IMR-90 (cell line): ENCODE measurements around the gene XPR1. TPM values are rescaled to one million over a fixed set of nuclear protein-coding genes. Genes with fewer than 3 reads are reported as not detected.

ENCODE experiments used
- ATAC-seq: fragments of 200-7000 bp; cut with Tn5 transposase; 2 replicates; pipeline ENCODE4 v1.9.1; 2020; ENCODE audit warnings: low read depth, mild to moderate bottlenecking, moderate library complexity
- BruUV-seq: library from RNA; stranded (reverse); fragments of 400-500 nt; replicated peaks from 2 replicates; lab custom pipeline; 2021; lab: Mats Ljungman, UMichigan
- CTCF ChIA-PET: fragments of 300-600 bp; formaldehyde crosslinking; extraction: SDS; loops from one replicate; lab custom pipeline; 2021; ENCODE audit warnings: antibody characterized with exemption; lab: Yijun Ruan, JAX
- POLR2A ChIA-PET: fragments of 300-600 bp; sonication (Branson Sonifier 250); formaldehyde crosslinking; loops from one replicate; lab custom pipeline; 2022; ENCODE audit warnings: antibody characterized with exemption; ENCODE audit not compliant: unreplicated experiment; lab: Charles Lee
- DNase-seq: peaks from one replicate; pipeline ENCODE4 v3.0.0; 2013
- H2AFZ ChIP-seq: replicated peaks from 2 replicates; pipeline ENCODE3; 2013; ENCODE audit warnings: low read length, mild to moderate bottlenecking; ENCODE audit not compliant: poor library complexity
- H2AK5ac ChIP-seq: 2 replicates; pipeline ENCODE4 v1.6.1; 2013; ENCODE audit warnings: low read depth, low read length, inconsistent platforms
- H2AK9ac ChIP-seq: replicated peaks from 2 replicates; pipeline ENCODE3; 2013; ENCODE audit warnings: mild to moderate bottlenecking, low read depth, low read length, moderate library complexity; ENCODE audit not compliant: poor library complexity
- H2BK120ac ChIP-seq: 2 replicates; pipeline ENCODE4 v1.6.1; 2013; ENCODE audit warnings: low read depth, low read length, inconsistent platforms
- H2BK15ac ChIP-seq: 3 replicates; pipeline ENCODE4 v1.6.1; 2013; ENCODE audit warnings: low read depth, low read length, inconsistent platforms
- H2BK20ac ChIP-seq: 2 replicates; pipeline ENCODE4 v1.6.1; 2013; ENCODE audit warnings: low read depth, mild to moderate bottlenecking, inconsistent platforms, low read length, moderate library complexity
- H2BK5ac ChIP-seq: 2 replicates; pipeline ENCODE4 v1.6.1; 2013; ENCODE audit warnings: mild to moderate bottlenecking, low read depth, low read length, inconsistent platforms; ENCODE audit not compliant: poor library complexity, severe bottlenecking
- H3K14ac ChIP-seq: replicated peaks from 2 replicates; pipeline ENCODE4 v1.6.1; 2013; ENCODE audit warnings: low read depth, low read length, inconsistent platforms
- H3K18ac ChIP-seq: 2 replicates; pipeline ENCODE4 v1.6.1; 2013; ENCODE audit warnings: low read depth, low read length, control low read depth
- H3K23ac ChIP-seq: 2 replicates; pipeline ENCODE4 v1.6.1; 2013; ENCODE audit warnings: low read depth, low read length, inconsistent platforms
- H3K27ac ChIP-seq: 2 replicates; pipeline ENCODE4 v1.5.1; 2013; ENCODE audit warnings: mild to moderate bottlenecking, control low read depth, low read length; ENCODE audit not compliant: insufficient read depth
- H3K27me3 ChIP-seq: 2 replicates; pipeline ENCODE4 v1.6.1; 2013; ENCODE audit warnings: low read length; ENCODE audit not compliant: control insufficient read depth, insufficient read depth
- H3K36me3 ChIP-seq: 2 replicates; pipeline ENCODE4 v1.6.1; 2013; ENCODE audit warnings: low read length, mixed read lengths; ENCODE audit not compliant: control insufficient read depth, insufficient read depth
- H3K4ac ChIP-seq: 2 replicates; pipeline ENCODE4 v1.6.1; 2013; ENCODE audit warnings: low read depth, low read length, inconsistent platforms
- H3K4me1 ChIP-seq: 2 replicates; pipeline ENCODE4 v1.6.1; 2013; ENCODE audit warnings: low read length, mixed read lengths; ENCODE audit not compliant: control insufficient read depth, insufficient read depth
- H3K4me2 ChIP-seq: 2 replicates; pipeline ENCODE4 v1.6.1; 2013; ENCODE audit warnings: low read depth, mild to moderate bottlenecking, control low read depth, low read length, moderate library complexity
- H3K4me3 ChIP-seq: 2 replicates; pipeline ENCODE4 v1.5.1; 2013; ENCODE audit warnings: low read depth, mild to moderate bottlenecking, control low read depth, low read length, moderate library complexity; ENCODE audit not compliant: insufficient read depth
- H3K56ac ChIP-seq: 2 replicates; pipeline ENCODE4 v1.6.1; 2013; ENCODE audit warnings: low read length, inconsistent platforms; ENCODE audit not compliant: insufficient read depth; ENCODE audit errors: extremely low read depth
- H3K79me1 ChIP-seq, 2 experiments: 2 replicates each; pipeline ENCODE4 v1.6.1; 2013; ENCODE audit warnings: low read length in 2 of 2, inconsistent platforms in 1 of 2, low read depth in 1 of 2
- H3K9ac ChIP-seq: 2 replicates; pipeline ENCODE4 v1.6.1; 2013; ENCODE audit warnings: low read depth, low read length, control low read depth
- H3K9me1 ChIP-seq: 2 replicates; pipeline ENCODE4 v1.6.1; 2013; ENCODE audit warnings: low read length, inconsistent platforms; ENCODE audit not compliant: insufficient read depth
- H3K9me3 ChIP-seq: 2 replicates; pipeline ENCODE4 v1.6.1; 2013; ENCODE audit warnings: low read length; ENCODE audit not compliant: control insufficient read depth, insufficient read depth
- H4K20me1 ChIP-seq: 2 replicates; pipeline ENCODE4 v1.6.1; 2013; ENCODE audit warnings: low read length, inconsistent platforms; ENCODE audit not compliant: insufficient read depth
- H4K5ac ChIP-seq: 2 replicates; pipeline ENCODE4 v1.6.1; 2013; ENCODE audit warnings: mild to moderate bottlenecking, low read depth, low read length, control low read depth
- H4K8ac ChIP-seq, 2 experiments: 2 replicates each; pipeline ENCODE4 v1.6.1; 2013; ENCODE audit warnings: low read depth in 2 of 2, low read length in 2 of 2, control low read depth in 1 of 2, inconsistent platforms in 1 of 2
- H4K91ac ChIP-seq: 2 replicates; pipeline ENCODE4 v1.6.1; 2013; ENCODE audit warnings: low read depth, low read length, inconsistent platforms; ENCODE audit not compliant: insufficient read depth
- BHLHE40 ChIP-seq: fragments of 150-350 bp; IDR thresholded peaks from 2 replicates; pipeline ENCODE4 v1.6.1; 2016; ENCODE audit warnings: mild to moderate bottlenecking, low read depth, low read length
- CEBPB ChIP-seq: IDR thresholded peaks from 2 replicates; pipeline ENCODE4 v1.6.1; 2012; ENCODE audit warnings: low read depth, low read length, improper control_type of control experiment
- CHD1 ChIP-seq: IDR thresholded peaks from 2 replicates; pipeline ENCODE4 v1.6.1; 2012; ENCODE audit warnings: low read depth, low read length, improper control_type of control experiment
- CTCF ChIP-seq: conservative IDR thresholded peaks from 2 replicates; pipeline ENCODE4 v1.5.1; 2012; ENCODE audit warnings: mild to moderate bottlenecking, low read depth, low read length, improper control_type of control experiment
- ELK1 ChIP-seq: fragments of 150-350 bp; IDR thresholded peaks from 2 replicates; pipeline ENCODE4 v1.6.1; 2016; ENCODE audit warnings: low read depth, mild to moderate bottlenecking, low read length, moderate library complexity, borderline replicate concordance
- FOS ChIP-seq: fragments of 150-350 bp; IDR thresholded peaks from 2 replicates; pipeline ENCODE4 v1.6.1; 2016; ENCODE audit warnings: low read depth, low read length
- MAFK ChIP-seq: IDR thresholded peaks from 2 replicates; pipeline ENCODE4 v1.6.1; 2012; ENCODE audit warnings: low read depth, low read length, improper control_type of control experiment
- MAZ ChIP-seq: IDR thresholded peaks from 2 replicates; pipeline ENCODE4 v1.6.1; 2012; ENCODE audit warnings: low read depth, mild to moderate bottlenecking, low read length, improper control_type of control experiment, moderate library complexity, borderline replicate concordance
- MXI1 ChIP-seq: IDR thresholded peaks from 2 replicates; pipeline ENCODE4 v1.6.1; 2012; ENCODE audit warnings: low read depth, mild to moderate bottlenecking, low read length, moderate library complexity, borderline replicate concordance
- NFE2L2 ChIP-seq: fragments of 150-350 bp; IDR thresholded peaks from 2 replicates; pipeline ENCODE4 v1.6.1; 2016; ENCODE audit warnings: low read depth, mild to moderate bottlenecking, low read length
- POLR2A ChIP-seq: IDR thresholded peaks from 2 replicates; pipeline ENCODE4 v1.6.1; 2012; ENCODE audit warnings: mild to moderate bottlenecking, low read depth, low read length
- RAD21 ChIP-seq: IDR thresholded peaks from 2 replicates; pipeline ENCODE4 v1.6.1; 2012; ENCODE audit warnings: low read length, improper control_type of control experiment
- RCOR1 ChIP-seq: IDR thresholded peaks from 2 replicates; pipeline ENCODE4 v1.6.1; 2012; ENCODE audit warnings: mild to moderate bottlenecking, low read length, improper control_type of control experiment; ENCODE audit not compliant: insufficient replicate concordance
- RFX5 ChIP-seq: IDR thresholded peaks from 2 replicates; pipeline ENCODE4 v1.8.0; 2012; ENCODE audit warnings: low read depth, mild to moderate bottlenecking, low read length, moderate library complexity
- SMC3 ChIP-seq: fragments of 150-350 bp; IDR thresholded peaks from 2 replicates; pipeline ENCODE4 v1.6.1; 2016; ENCODE audit warnings: low read depth, mild to moderate bottlenecking, antibody characterized with exemption, low read length, moderate library complexity
- USF2 ChIP-seq: fragments of 150-350 bp; IDR thresholded peaks from 2 replicates; pipeline ENCODE4 v1.6.1; 2017; ENCODE audit warnings: mild to moderate bottlenecking, antibody characterized with exemption, low read length, low read depth
- WGBS, 2 experiments: methylation state at CpG; one replicate each; pipeline versions ENCODE4 v1.1.5 to v1.1.7; 2013; ENCODE audit warnings: missing lambda C conversion rate in 2 of 2; ENCODE audit not compliant: insufficient read length in 1 of 2; ENCODE audit errors: extremely low coverage in 2 of 2; 5-methylcytosine and 5-hydroxymethylcytosine counted together
- dilution Hi-C: fragments of 300-500 bp; cut with HindIII; formaldehyde crosslinking; loops from one replicate; pipeline ENCODE4 v1.14.3; 2018; ENCODE audit warnings: low sequenced_read_pairs; ENCODE audit not compliant: unreplicated experiment
- in situ Hi-C: fragments of 300-500 bp; cut with MboI; formaldehyde crosslinking; loops from 3 replicates; pipeline ENCODE4 v1.14.3; 2019; ENCODE audit warnings: low sequenced_read_pairs, inconsistent platforms, mixed read lengths
- intact Hi-C: fragments of 100-400 bp; cut with micrococcal nuclease; formaldehyde crosslinking; loops from 2 replicates; pipeline ENCODE4 v1.10.0; 2022
- polyA plus RNA-seq, 3 experiments: library from polyadenylated mRNA; depleted of rRNA; stranded (reverse); fragments of >200 nt; gene quantifications; 2 replicates each; pipeline ENCODE4 v1.2.3, GENCODE V29; 2012; ENCODE audit warnings: low replicate concordance in 1 of 3
- total RNA-seq: library from RNA; depleted of rRNA; stranded (reverse); fragments of >200 nt; gene quantifications from 2 replicates; pipeline ENCODE4 v1.2.3, GENCODE V29; 2012

XPR1 gene
- total and polyA plus RNA-seq, 2 of the 4 experiments (the other 2 are of a cell fraction): 11.8 to 25.1 TPM

- in situ Hi-C loops: no loop called here
These were observed 264.3 kb downstream of the XPR1 start for GRCh38 chr1:180896161-180896560.

More at GRCh38 chr1:180896161-180896560, 264.3 kb downstream of the XPR1 start:
- Histone ChIP-seq H3K18ac (no peak overlapping the region), H3K23ac (no peak overlapping the region), H4K5ac (no peak overlapping the region), H3K9ac (no peak overlapping the region), H2AFZ (no peak overlapping the region), H2AK5ac (no peak overlapping the region), H3K9me3 (no peaks in the 10 kb centered on the region), H2BK20ac (no peak overlapping the region), H3K27me3 (no peaks in the 10 kb centered on the region), H3K4ac (no peak overlapping the region), H3K56ac (no peak overlapping the region), H3K4me3 (no peak overlapping the region), H3K9me1 (no peaks in the 10 kb centered on the region), H3K4me2 (no peak overlapping the region), H4K8ac (no peak overlapping the region), H3K36me3 (0 out of 2 replicates have a peak, but pooled peaks cover 1% of the 10 kb centered on the region), H4K91ac (no peak overlapping the region), H4K20me1 (no peaks in the 10 kb centered on the region), H2BK15ac (no peak overlapping the region), H2BK120ac (no peak overlapping the region), H3K79me1 (no peaks in the 10 kb centered on the region), H3K4me1 (0 out of 2 replicates have a peak, but pooled peaks cover 2% of the 10 kb centered on the region), H3K14ac (no peak overlapping the region), H2BK5ac (no peak overlapping the region), H2AK9ac (no peak overlapping the region), H3K27ac (no peak overlapping the region)
- CTCF ChIA-PET: no interaction called here
- ATAC-seq: no peak
- no CpG with 5 or more reads among the region's 3 CpGs for WGBS, 2 experiments
- TF ChIP-seq RAD21 (no peak), USF2 (no peak), MXI1 (no peak), BHLHE40 (no peak), CHD1 (no peak), MAZ (no peak), NFE2L2 (no peak), CTCF (no peak), SMC3 (no peak), FOS (no peak), RFX5 (no peak), CEBPB (no peak), MAFK (no peak), RCOR1 (no peak), POLR2A (no peak), ELK1 (no peak)
- no TSS peak for BruUV-seq
- dilution Hi-C loops (no loop called here), intact Hi-C loops (no loop called here)
- POLR2A ChIA-PET: no interaction called here
- DNase-seq: no peak
